HG02970 (cell line): ENCODE measurements around the gene C4A.
"Not testable (repeated sequence)": the region's sequence is repeated elsewhere in the genome, so short reads cannot be mapped to it uniquely, and the experiment has no call there.

ENCODE experiments used
- ATAC-seq: cut with Tn5 transposase; IDR thresholded peaks from one replicate; pipeline ENCODE4 v1.9.1; 2021; ENCODE audit warnings: mild to moderate bottlenecking, moderate library complexity, moderate number of reproducible peaks; ENCODE audit not compliant: unreplicated experiment, low FRiP score

The C4A gene

DNA sequence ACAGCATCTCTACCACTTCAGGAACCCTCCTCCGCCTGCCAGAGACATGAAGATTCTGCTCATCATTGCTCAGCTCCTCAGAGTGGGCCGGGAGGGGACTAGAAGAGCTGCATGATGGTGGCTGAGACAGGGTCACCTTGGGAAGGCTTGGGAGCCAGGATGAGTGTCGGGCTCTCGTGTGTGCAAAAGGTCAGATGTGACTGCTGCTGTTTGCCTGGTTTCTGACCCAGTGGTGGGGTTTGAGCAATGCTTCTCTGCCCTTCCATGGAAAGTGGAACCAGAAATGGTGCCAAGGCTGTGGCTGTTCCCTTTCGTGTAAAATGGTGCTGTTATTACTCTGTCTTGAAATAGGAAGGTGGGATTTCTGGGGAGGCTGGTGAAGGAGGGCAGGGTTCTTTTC is 31.9 kb downstream of the C4A start:
- ATAC-seq, result not testable (repeated sequence)

- not testable (repeated sequence) for ATAC-seq
Measured at GRCh38 chr6:32014547-32014946, 32.7 kb downstream of the C4A start, which contains the start of gene C4B. TSS of gene C4B (plus strand) at chr6:32014795. CDS start at chr6:32014846, 51 bp downstream.

DNA sequence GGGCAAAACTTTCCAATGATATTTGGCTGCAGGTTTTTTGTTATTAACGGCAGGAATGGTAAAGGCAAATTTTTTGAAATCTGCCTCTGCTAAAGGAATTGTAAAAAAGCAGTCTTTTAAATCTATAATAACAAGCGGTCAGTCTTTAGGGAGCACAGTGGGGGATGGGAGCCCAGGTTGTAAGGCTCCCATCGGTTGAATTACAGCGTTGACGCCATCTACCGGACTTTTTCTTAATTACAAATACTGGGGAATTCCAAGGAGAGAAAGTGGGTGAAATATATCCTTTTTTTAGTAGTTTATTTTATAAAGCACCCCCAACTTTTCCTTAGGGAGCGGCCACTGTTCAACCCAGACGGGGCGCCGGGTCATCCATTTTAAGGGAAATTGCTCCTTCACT is 40.2 kb downstream of the C4A start:
- ATAC-seq, result not testable (repeated sequence)

GRCh38 chr6:32028631-32029030 is 46.8 kb downstream of the C4A start:
- not testable (repeated sequence) for ATAC-seq

DNA sequence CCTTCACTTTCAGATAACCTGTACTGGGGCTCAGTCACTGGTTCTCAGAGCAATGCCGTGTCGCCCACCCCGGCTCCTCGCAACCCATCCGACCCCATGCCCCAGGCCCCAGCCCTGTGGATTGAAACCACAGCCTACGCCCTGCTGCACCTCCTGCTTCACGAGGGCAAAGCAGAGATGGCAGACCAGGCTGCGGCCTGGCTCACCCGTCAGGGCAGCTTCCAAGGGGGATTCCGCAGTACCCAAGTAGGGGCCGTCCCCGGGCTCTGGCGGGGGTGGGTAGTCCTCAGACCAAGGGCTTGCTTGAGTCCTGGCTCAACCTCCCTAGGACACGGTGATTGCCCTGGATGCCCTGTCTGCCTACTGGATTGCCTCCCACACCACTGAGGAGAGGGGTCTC is 47.7 kb downstream of the C4A start:
- not testable (repeated sequence) for ATAC-seq

- ATAC-seq, result not testable (repeated sequence)
Measured at GRCh38 chr6:32035283-32036013, 53.6 kb downstream of the C4A start.

- ATAC-seq, result not testable (repeated sequence)
Measured at GRCh38 chr6:32037136-32037535, 55.3 kb downstream of the C4A start.

DNA sequence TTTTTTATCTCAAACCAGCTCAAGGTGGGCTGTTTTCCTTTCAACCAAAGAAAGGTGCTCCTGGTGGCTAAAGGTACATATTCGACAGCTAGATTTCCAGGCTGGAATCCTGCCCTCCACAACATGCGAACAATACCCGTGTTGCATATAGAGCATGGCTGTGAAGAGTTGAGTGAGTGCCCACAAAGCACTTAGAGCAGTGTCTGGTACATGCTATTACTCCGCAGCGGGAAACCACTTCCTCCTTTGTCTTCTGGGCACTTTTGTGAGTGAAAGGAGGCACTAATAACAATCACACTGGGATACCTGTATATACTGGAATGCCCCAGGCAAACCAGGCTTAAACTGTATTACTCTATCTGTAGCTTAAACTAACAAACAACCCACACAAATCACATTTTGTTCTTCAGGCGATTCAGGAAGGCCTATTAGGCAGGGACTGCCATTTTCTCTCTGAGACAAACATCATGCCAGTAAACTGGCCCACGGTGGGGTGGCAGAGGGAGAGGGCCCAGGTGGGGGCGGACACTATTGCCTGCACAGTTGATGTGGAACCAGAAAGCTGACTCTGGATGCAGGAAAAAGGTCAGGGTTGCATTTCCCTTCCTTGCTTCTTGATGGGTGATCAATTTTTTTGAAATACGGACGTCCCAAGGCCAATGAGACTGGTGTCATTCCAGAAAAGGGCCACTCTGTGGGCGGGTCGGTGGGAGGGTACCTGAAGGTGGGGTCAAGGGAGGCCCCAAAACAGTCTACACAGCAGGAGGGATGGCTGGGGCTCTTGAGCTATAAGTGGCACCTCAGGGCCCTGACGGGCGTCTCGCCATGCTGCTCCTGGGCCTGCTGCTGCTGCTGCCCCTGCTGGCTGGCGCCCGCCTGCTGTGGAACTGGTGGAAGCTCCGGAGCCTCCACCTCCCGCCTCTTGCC is 56.0 kb downstream of the C4A start, which contains the start of gene CYP21A2:
Gene CYP21A2 (plus strand): TSS at position 818 of the 927 bp plus-strand sequence. CDS start 8 bp downstream, at position 826.
- ATAC-seq, result not testable (repeated sequence)

GRCh38 chr6:32038878-32039277 is 57.0 kb downstream of the C4A start:
- not testable (repeated sequence) for ATAC-seq

GRCh38 chr6:32039321-32040274 is 57.7 kb downstream of the C4A start:
- ATAC-seq, result not testable (repeated sequence)

- ATAC-seq, result not testable (repeated sequence)
Measured at GRCh38 chr6:32040299-32041049, 58.6 kb downstream of the C4A start.

- not testable (repeated sequence) for ATAC-seq
Measured at GRCh38 chr6:32041050-32041321, 59.1 kb downstream of the C4A start.

DNA sequence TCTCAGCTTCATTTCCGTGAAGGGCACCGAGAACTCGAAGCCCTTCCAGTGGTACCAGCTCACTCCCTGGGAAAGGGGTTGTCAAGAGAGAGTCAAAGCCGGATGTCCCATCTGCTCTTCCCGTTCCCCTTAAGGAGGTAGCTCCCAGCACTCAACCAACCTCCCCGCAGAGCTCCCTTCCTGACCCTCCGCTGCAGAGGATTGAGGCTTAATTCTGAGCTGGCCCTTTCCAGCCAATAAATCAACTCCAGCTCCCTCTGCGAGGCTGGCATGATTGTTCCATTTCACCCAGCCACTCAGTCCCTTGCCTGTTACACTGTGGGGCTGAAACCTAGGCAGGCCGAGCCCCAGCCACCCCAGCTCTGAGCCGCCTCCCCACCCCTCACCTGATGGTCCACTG is 59.5 kb downstream of the C4A start:
- not testable (repeated sequence) for ATAC-seq

GRCh38 chr6:32042276-32042675 is 60.4 kb downstream of the C4A start:
- not testable (repeated sequence) for ATAC-seq

GRCh38 chr6:32043589-32044380 is 61.9 kb downstream of the C4A start:
- ATAC-seq, result not testable (repeated sequence)

DNA sequence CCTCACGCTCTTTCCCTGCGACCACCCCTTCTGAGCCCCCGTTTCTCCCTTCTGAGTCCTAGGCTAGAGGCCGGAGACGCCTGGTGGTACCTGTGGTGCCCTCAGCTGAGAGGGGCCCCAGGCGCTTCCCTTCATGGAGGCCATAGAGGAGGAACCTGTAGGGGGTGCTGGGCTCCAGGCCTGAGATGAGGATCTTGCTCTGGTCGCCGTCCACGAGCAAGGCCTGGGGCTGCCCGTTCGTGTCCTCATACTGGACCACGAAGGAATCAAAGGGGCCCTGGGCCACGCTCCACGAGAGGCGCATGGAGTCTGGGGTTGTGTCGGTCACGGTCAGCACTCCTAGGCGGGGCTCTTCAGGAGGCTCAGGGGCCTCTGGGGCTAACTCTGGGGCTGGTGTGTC is 63.1 kb downstream of the C4A start:
- not testable (repeated sequence) for ATAC-seq

GRCh38 chr6:32045811-32046449 is 64.1 kb downstream of the C4A start:
- ATAC-seq, result no peak

DNA sequence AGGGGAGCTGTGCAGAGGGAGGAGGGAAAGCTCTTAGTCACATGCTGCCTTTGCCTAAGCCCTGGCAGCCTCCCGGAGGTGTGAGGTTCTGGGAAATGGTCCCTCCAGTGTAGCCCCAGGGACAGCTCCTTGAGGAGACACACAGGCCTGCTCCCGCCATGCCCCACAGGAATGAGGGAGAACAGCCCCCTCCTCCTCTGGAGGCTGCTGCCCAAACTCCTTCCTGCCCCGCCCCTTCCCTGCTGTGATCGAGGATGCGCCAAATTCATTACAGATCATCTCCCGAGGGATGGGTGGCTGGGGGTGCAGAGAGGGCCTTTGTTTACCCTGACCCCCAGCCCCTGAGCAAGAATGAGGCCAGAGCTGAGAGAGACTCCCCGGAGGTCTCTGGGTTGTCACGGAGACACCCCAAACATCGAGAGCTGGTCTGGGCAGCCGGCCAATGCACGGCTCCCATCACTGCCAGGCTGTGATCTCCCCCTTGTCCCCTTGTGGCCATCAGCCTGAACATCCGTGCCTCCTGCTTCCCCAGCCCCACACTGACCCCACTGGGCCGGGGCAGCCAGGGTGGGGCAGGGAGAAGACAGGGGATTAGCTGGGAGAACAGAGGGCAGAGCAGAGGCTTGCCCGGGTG is 64.7 kb downstream of the C4A start:
- no peak for ATAC-seq
